EH (cell line): ENCODE results near the gene SLC1A1.
"Not testable (repeated sequence)": the region's sequence is repeated elsewhere in the genome, so short reads cannot be mapped to it uniquely, and the experiment has no call there.

Experiments used
- DNase-seq: peaks from one replicate; pipeline ENCODE4 v3.0.0-alpha.2; 2015; ENCODE audit warnings: low read depth

Gene SLC1A1

DNA sequence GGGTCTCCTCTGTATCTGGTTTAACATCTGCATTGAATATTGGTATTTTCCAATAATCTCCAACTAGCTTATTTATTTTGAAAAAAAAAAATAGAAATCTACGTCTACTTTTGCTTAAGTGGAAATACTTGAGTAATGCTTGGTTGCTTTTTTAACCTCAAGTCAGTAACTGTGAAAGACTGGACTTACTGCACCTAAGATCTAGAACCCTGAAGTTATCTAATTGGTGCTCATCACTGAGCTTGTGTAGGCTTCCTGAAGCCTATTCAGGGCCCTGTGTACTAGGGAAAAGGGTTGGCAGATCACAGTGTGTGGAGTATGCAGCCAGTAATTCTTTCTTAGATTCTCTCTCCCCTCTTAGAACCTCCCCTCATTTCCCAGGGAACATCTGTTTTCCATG lies 16.2 kb downstream of the SLC1A1 start:
- no peak for DNase-seq

DNA sequence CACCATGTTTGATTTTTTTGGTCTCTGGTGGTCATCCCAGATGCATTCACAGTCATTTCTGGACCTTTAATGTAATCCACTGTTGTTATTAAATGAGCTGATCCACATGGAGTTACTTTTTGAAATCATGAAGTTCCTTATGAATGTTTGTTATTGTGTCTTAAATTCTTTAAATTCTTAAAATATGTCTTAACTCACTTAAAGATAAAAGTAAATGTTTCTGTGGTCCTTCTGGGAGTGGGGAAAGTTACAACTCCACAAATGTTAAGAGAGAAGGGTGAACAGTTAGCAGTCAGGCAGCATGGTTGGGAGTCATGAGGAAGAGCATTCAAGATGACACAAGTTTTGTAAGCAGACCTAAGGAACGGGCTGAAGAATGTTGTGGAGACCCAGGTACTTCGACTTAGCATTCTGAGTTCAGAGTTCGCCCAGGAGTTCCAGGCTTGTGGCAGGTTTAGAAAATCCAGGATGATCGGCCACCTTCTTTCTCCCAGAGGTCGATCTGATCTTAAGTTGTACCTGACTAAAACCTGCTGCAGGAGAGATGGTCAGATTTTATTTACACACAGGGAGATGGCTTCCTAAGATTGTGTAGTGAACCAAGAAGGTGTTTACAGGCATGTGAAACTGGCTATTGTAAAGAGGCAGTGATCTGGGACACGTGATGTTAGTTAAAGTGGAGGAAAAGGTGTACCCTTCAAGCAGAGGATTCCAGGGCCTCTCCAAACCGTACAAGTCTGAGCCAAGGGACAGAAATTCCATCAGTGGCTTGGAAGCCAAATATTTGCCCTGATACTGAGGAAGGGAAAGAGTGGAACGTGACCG lies 17.2 kb downstream of the SLC1A1 start:
- peak; percentile 67 for DNase-seq

- peak; percentile 91 for DNase-seq
Observed at GRCh38 chr9:4508246-4508906, 18.1 kb downstream of the SLC1A1 start.

GRCh38 chr9:4508907-4509589 lies 18.8 kb downstream of the SLC1A1 start:
- peak; percentile 94 for DNase-seq

GRCh38 chr9:4509590-4509984 lies 19.3 kb downstream of the SLC1A1 start:
- DNase-seq = no peak

- no peak for DNase-seq
Observed at GRCh38 chr9:4510546-4511322, 20.5 kb downstream of the SLC1A1 start.

DNA sequence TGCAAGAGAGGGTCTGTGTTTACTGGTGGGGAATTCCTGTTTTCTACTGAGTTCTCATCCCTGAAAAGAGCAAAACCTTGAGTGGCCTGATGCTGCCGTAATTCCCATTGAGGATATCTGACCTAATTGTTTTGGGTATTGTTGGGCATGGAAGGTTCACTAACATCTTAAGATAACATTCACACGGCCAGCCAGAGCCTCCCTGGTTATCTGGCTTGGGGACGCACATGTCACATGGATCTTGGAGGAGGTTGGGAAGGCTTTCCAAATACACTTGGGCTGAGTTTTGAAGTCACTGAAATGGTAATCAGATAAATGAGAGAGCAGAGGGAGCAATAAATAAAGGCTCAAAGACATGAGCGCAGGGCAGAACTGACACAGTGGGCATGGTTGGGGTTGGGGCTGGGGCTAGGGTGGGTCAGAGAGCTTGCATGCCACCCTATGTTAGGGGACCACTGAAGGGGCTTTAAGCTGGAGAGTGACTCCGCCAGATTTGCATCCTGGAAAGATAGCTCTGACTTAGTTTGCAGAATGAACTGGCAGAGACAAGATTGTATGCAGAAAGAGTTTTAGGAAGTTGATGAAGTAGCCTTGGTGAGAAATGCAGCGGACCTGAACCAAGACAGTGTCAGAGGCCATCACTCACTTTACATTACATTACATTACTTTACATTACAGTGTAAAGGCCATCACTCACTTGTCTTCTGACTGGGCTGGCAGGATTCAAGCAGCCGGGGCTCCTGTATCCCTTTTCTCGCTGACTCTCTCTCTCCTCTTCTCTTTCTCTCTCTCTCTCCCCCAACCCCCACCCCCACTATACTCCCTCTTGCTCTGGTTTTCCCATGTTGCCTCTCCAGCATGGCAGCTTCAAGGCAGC lies 24.2 kb downstream of the SLC1A1 start:
- DNase-seq = no peak

DNA sequence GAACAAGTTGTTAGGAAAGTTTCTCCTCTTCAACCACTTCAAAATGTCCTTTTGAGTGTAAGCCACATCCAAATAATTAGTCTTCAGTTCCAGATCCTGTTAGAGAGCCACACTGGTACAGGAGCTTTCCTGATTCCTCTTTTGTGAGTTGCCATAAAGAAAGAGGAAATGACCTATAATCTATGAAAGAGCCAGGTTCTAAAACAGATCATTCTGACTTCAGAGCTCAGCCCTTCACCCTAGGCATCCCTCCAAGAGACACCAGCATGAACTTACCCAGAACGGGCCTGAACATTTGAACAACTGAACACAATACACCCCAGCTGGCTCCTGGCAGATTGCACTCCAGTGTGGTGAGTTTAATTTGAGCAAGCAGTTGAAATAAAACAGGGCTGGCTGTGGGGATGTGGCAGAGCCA lies 25.7 kb downstream of the SLC1A1 start:
- DNase-seq = peak; percentile 6

DNA sequence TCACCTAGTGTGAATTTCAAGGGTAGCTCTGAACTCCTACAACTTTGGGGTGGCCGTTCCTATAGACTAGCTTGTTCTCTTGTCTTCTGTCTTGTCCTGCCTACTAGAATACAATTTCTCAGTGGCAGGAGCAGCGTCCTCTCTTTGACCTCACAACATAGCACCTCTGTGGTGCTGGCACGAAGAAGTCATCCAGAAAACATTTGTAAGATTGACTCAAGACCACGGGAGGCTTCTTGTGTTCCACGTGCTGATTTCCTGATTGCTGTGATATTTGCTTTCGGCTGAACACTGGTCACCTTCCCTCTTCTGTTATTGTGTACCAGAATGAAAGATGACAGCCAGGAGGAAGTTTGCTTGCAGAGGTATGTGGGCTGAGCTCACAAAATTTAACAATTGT lies 27.0 kb downstream of the SLC1A1 start:
- peak; percentile 39 for DNase-seq

- DNase-seq = no peak
Observed at GRCh38 chr9:4519604-4520003, 29.3 kb downstream of the SLC1A1 start.

- no peak for DNase-seq
Observed at GRCh38 chr9:4520055-4520454, 29.8 kb downstream of the SLC1A1 start.

DNA sequence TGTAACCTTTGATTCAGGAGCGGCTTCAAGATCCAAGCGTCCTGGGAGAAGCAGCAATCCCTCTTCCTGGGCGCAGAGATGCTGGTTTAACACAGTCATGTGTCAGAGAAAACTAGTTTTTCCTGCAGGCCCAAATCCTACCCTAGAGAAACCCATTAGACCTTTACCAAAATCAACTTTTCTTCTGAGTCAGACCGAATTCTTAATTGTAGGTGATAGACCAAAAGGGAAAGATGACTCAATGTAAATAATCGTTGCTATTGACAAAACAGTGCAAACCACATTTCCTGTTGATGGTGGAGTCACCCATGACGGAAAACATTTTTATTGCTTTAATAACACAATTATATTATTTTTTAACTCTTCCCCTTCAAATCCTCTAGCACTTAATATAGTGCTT lies 40.1 kb downstream of the SLC1A1 start:
- DNase-seq = peak; percentile 42

- DNase-seq = peak; percentile 82
Observed at GRCh38 chr9:4530831-4531230, 40.6 kb downstream of the SLC1A1 start.

- not testable (repeated sequence) for DNase-seq
Observed at GRCh38 chr9:4531355-4531754, 41.1 kb downstream of the SLC1A1 start.

- not testable (repeated sequence) for DNase-seq
Observed at GRCh38 chr9:4533881-4534280, 43.6 kb downstream of the SLC1A1 start.

- not testable (repeated sequence) for DNase-seq
Observed at GRCh38 chr9:4536196-4536595, 45.9 kb downstream of the SLC1A1 start.

DNA sequence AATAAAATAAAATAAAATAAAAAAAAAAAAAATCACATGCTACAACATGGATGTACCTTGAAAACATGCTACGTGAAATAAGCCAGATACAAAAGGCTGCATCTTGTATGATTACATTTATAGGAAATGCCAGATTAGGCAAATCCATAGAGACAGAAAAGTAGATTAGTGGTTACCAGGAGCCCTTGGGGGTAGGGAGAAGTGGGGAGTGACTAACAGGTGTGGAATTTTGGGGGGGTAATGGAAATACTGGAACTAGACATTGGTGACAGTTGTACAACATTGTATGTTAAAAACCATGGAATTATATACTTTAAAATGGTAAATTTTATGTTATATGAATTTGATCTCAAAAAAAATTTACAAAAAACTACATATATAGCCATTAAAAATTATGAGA lies 47.3 kb downstream of the SLC1A1 start:
- DNase-seq = no peak

DNA sequence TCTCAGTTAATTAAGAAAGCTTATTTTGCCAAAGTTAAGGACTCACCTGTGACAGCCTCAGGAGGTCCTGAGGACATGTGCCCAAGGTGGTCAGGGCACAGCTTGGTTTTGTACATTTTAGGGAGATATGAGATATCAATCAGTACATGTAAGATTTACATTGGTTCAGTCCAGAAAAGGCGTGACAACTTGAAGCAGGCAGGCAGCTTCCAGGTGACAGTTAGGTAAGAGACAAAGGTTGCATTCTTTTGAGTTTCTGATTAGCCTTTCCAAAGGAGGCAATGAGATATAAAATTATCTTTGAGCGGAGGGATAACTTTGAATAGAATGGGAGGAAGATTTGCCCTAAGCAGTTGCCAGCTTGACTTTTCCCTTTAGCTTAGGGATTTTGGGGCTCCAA lies 47.8 kb downstream of the SLC1A1 start:
- no peak for DNase-seq

DNA sequence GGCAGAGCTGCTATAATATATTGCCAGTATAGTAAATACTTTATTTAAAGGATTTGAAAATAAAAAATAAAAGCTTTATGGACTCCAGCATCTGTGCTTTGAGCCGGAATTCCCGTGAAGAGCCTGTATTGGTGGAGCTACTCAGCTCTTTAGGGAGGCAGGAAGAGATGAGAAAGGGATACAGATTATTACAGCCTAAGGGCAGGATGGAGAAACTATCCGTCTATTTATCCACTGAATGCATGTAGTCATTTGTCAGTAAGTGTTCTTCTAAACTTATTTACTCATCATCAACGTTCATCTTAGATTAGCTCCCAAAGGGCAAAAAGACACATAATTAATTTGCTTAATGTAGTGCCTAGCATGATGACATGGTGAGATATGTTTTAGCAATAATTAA lies 48.4 kb downstream of the SLC1A1 start:
- peak; percentile 23 for DNase-seq

- no peak for DNase-seq
Observed at GRCh38 chr9:4540425-4540824, 50.2 kb downstream of the SLC1A1 start.

- no peak for DNase-seq
Observed at GRCh38 chr9:4541281-4541680, 51.0 kb downstream of the SLC1A1 start.
